T-cell (primary cell): ENCODE results near the gene QSER1. TPM values are rescaled to one million over a fixed set of nuclear protein-coding genes. Genes with fewer than 3 reads are reported as not detected.
"Not testable (repeated sequence)": the region's sequence is repeated elsewhere in the genome, so short reads cannot be mapped to it uniquely, and the experiment has no call there.

Experiments
- ATAC-seq, 4 experiments: fragments of 200-7000 bp in 3 of 4; fragments of 150-1000 bp in 1 of 4; cut with Tn5 transposase; replicated peaks in 1 of 4; 1 replicate in 3 of 4; 2 replicates in 1 of 4; pipeline ENCODE4 v1.10.0; 2021; ENCODE audit warnings: moderate library complexity in 3 of 4, mild to moderate bottlenecking in 2 of 4, moderate number of reproducible peaks in 1 of 4
- CTCF ChIA-PET, 2 donors: fragments of 300-600 bp; sonication (Branson Sonifier 250); formaldehyde crosslinking; loops; one replicate each; lab custom pipeline; 2022; ENCODE audit warnings: antibody characterized with exemption in 2 of 2; lab: Charles Lee
- POLR2A ChIA-PET, 2 donors: fragments of 300-600 bp; sonication (Branson Sonifier 250); formaldehyde crosslinking; loops; one replicate each; lab custom pipeline; 2022; ENCODE audit warnings: antibody characterized with exemption in 2 of 2; lab: Charles Lee
- DNase-seq, 35 experiments: peaks; one replicate each; pipeline versions ENCODE4 v3.0.0 to v3.0.0-alpha.2; 2013 to 2023
- H3K27ac ChIP-seq: one replicate; pipeline ENCODE4 v1.5.1; 2013; ENCODE audit warnings: low read length
- H3K27me3 ChIP-seq, 2 experiments: replicated peaks in 1 of 2; 1 replicate in 1 of 2; 2 replicates in 1 of 2; pipeline versions ENCODE4 v1.6.1 to v1.7.0; 2013; ENCODE audit warnings: low read length in 1 of 2, mixed read lengths in 1 of 2; ENCODE audit not compliant: control insufficient read depth in 2 of 2, insufficient read depth in 2 of 2; ENCODE audit errors: extremely low read depth in 1 of 2
- H3K36me3 ChIP-seq, 2 donors: 1 replicate in 1 of 2; 2 replicates in 1 of 2; pipeline versions ENCODE4 v1.6.1 to v1.7.0; 2013; ENCODE audit warnings: low read length in 1 of 2; ENCODE audit not compliant: control insufficient read depth in 2 of 2, insufficient read depth in 1 of 2; ENCODE audit errors: extremely low read depth in 1 of 2
- H3K4me1 ChIP-seq, 2 experiments: 1 replicate in 1 of 2; 2 replicates in 1 of 2; pipeline versions ENCODE4 v1.6.1 to v1.7.0; 2013; ENCODE audit warnings: low read length in 2 of 2, mixed read lengths in 1 of 2; ENCODE audit not compliant: insufficient read depth in 2 of 2, control insufficient read depth in 1 of 2; ENCODE audit errors: extremely low read depth in 1 of 2
- H3K4me3 ChIP-seq, 2 donors: 1 replicate in 1 of 2; 2 replicates in 1 of 2; pipeline versions ENCODE4 v1.5.1 to v1.7.0; 2013; ENCODE audit warnings: mild to moderate bottlenecking in 2 of 2, low read length in 1 of 2, moderate library complexity in 1 of 2; ENCODE audit not compliant: control insufficient read depth in 1 of 2; ENCODE audit errors: extremely low read depth in 1 of 2
- H3K9me3 ChIP-seq: 2 replicates; pipeline ENCODE4 v1.7.0; 2013
- H3K27ac Mint-ChIP-seq, 2 donors: one replicate each; pipeline ENCODE4 v1.8.0; 2020 to 2021; ENCODE audit warnings: mild to moderate bottlenecking in 2 of 2, mixed read lengths in 2 of 2
- H3K27me3 Mint-ChIP-seq, 2 donors: one replicate each; pipeline ENCODE4 v1.8.0; 2021 to 2022; ENCODE audit warnings: mixed read lengths in 2 of 2
- H3K36me3 Mint-ChIP-seq: one replicate; pipeline ENCODE4 v1.8.0; 2021; ENCODE audit warnings: mixed read lengths
- H3K4me1 Mint-ChIP-seq, 3 donors: one replicate each; pipeline ENCODE4 v1.8.0; 2020 to 2022; ENCODE audit warnings: mixed read lengths in 3 of 3, mild to moderate bottlenecking in 1 of 3
- H3K4me3 Mint-ChIP-seq, 3 donors: one replicate each; pipeline ENCODE4 v1.8.0; 2020 to 2022; ENCODE audit warnings: mild to moderate bottlenecking in 3 of 3, mixed read lengths in 3 of 3, moderate library complexity in 3 of 3
- H3K9me3 Mint-ChIP-seq, 3 donors: one replicate each; pipeline ENCODE4 v1.8.0; 2020 to 2022; ENCODE audit warnings: mixed read lengths in 3 of 3
- WGBS: methylation state at CpG from one replicate; pipeline ENCODE4 v1.1.5; 2013; ENCODE audit warnings: missing lambda C conversion rate; ENCODE audit not compliant: insufficient coverage; 5-methylcytosine and 5-hydroxymethylcytosine counted together
- total RNA-seq, 35 experiments: library from RNA in 6 of 35; stranded (reverse) in 6 of 35; fragments of 120-200 nt in 1 of 35; gene quantifications; one replicate each; pipeline versions ENCODE4 v1.2.1 to v1.2.4 and lab custom pipeline; 2013 to 2026

Gene QSER1
- total RNA-seq, 5 donors from 2014 or later (not counting 1 experiment from before 2014, with no cell fraction given): 11.9 to 14.1 (median 13.5) TPM

GRCh38 chr11:33021937-33022336 lies 129.3 kb downstream of the QSER1 start:
- no peak for DNase-seq
- Mint-ChIP-seq H3K27me3 (peaks cover 0 to 20% of the 10 kb centered on the region in 2 donors), H3K27ac (peak overlapping the region in 1 of 2 donors; percentile 81), H3K4me1 (peaks cover 17 to 22% (median 21%) of the 10 kb centered on the region in 3 donors), H3K36me3 (no peaks in the 10 kb centered on the region), H3K4me3 (no peak overlapping the region), H3K9me3 (no peaks in the 10 kb centered on the region)
- H3K27me3 ChIP-seq: peaks cover 0 to 3% of the 10 kb centered on the region in 2 experiments
- ATAC-seq: peak; percentile 34 to 68 (median 64)
- no CpG with 5 or more reads among the region's 1 CpG for WGBS
- peaks cover 0 to 5% of the 10 kb centered on the region in 2 experiments for H3K4me1 ChIP-seq
- no peaks in the 10 kb centered on the region for H3K36me3 ChIP-seq
- H3K9me3 ChIP-seq: no peaks in the 10 kb centered on the region
- CTCF ChIA-PET: interaction anchor here in 1 of 2 donors (0.8 to 1.5 kb wide), 4 partner anchors 10 to 43 kb away, joined by 3 to 4 read pairs (median 3); no protein-coding TSS in a partner anchor
- POLR2A ChIA-PET: interaction anchor here (0.6 to 0.9 kb wide), 4 partner anchors 13 to 151 kb away, joined by 3 to 5 read pairs (median 4); no protein-coding TSS in a partner anchor
- H3K27ac ChIP-seq: no peak overlapping the region
- H3K4me3 ChIP-seq: no peak overlapping the region

GRCh38 chr11:33025339-33025722 lies 132.7 kb downstream of the QSER1 start:
- ChIA-PET POLR2A (no interaction called here), CTCF (interaction anchor here (0.5 to 1.4 kb wide), 3 partner anchors 13 to 62 kb away, joined by 3 to 4 read pairs (median 3); no protein-coding TSS in a partner anchor)
- H3K4me1 Mint-ChIP-seq: peaks cover 11% of the 10 kb centered on the region in 3 donors
- DNase-seq (no peak), ATAC-seq (no peak)
- H3K4me3 Mint-ChIP-seq: no peak overlapping the region
- no peaks in the 10 kb centered on the region for H3K36me3 Mint-ChIP-seq
- H3K27ac Mint-ChIP-seq: no peak overlapping the region
- no CpG with 5 or more reads among the region's 3 CpGs for WGBS
- no peaks in the 10 kb centered on the region for H3K9me3 Mint-ChIP-seq
- Histone ChIP-seq H3K36me3 (no peaks in the 10 kb centered on the region), H3K9me3 (no peaks in the 10 kb centered on the region), H3K27me3 (no peaks in the 10 kb centered on the region), H3K4me1 (peaks cover 0 to 5% of the 10 kb centered on the region in 2 experiments), H3K4me3 (no peak overlapping the region), H3K27ac (no peak overlapping the region)
- H3K27me3 Mint-ChIP-seq: no peaks in the 10 kb centered on the region

- Mint-ChIP-seq H3K9me3 (no peaks in the 10 kb centered on the region), H3K36me3 (no peaks in the 10 kb centered on the region), H3K27me3 (peaks cover 0 to 6% of the 10 kb centered on the region in 2 donors), H3K4me3 (no peak overlapping the region), H3K4me1 (peaks cover under 1 to 1% (median under 1%) of the 10 kb centered on the region in 3 donors), H3K27ac (no peak overlapping the region)
- POLR2A ChIA-PET: no interaction called here
- H3K4me3 ChIP-seq: no peak overlapping the region
- H3K27me3 ChIP-seq: no peaks in the 10 kb centered on the region
- WGBS: no CpG with 5 or more reads among the region's 2 CpGs
- no peak for ATAC-seq
- H3K4me1 ChIP-seq: no peaks in the 10 kb centered on the region
- no peak for DNase-seq
- CTCF ChIA-PET: no interaction called here
- no peaks in the 10 kb centered on the region for H3K9me3 ChIP-seq
- H3K36me3 ChIP-seq: no peaks in the 10 kb centered on the region
- no peak overlapping the region for H3K27ac ChIP-seq
Observed at GRCh38 chr11:33027233-33027632, 134.6 kb downstream of the QSER1 start.

GRCh38 chr11:33027846-33028536 lies 135.4 kb downstream of the QSER1 start:
- DNase-seq: no peak
- WGBS: no CpG with 5 or more reads among the region's 4 CpGs
- Histone ChIP-seq H3K4me3 (no peak overlapping the region), H3K9me3 (no peaks in the 10 kb centered on the region), H3K27ac (no peak overlapping the region), H3K4me1 (no peaks in the 10 kb centered on the region), H3K36me3 (no peaks in the 10 kb centered on the region), H3K27me3 (no peaks in the 10 kb centered on the region)
- peaks cover 0 to 8% of the 10 kb centered on the region in 2 donors for H3K27me3 Mint-ChIP-seq
- CTCF ChIA-PET: no interaction called here
- H3K36me3 Mint-ChIP-seq: no peaks in the 10 kb centered on the region
- POLR2A ChIA-PET: interaction anchor here in 1 of 2 donors (0.6 kb wide), 1 partner anchor 97 kb away, joined by 4 read pairs; no protein-coding TSS in a partner anchor
- no peak overlapping the region for H3K27ac Mint-ChIP-seq
- H3K4me1 Mint-ChIP-seq: no peaks in the 10 kb centered on the region
- ATAC-seq: no peak
- H3K9me3 Mint-ChIP-seq: no peaks in the 10 kb centered on the region
- H3K4me3 Mint-ChIP-seq: no peak overlapping the region

GRCh38 chr11:33028537-33028914 lies 135.9 kb downstream of the QSER1 start:
- no peaks in the 10 kb centered on the region for H3K4me1 Mint-ChIP-seq
- peaks cover 0 to 8% of the 10 kb centered on the region in 2 donors for H3K27me3 Mint-ChIP-seq
- 80% methylated on average over 1 of the region's 2 CpGs for WGBS

GRCh38 chr11:33029218-33029617 lies 136.6 kb downstream of the QSER1 start:
- H3K9me3 Mint-ChIP-seq, H3K27me3 ChIP-seq, H3K27ac Mint-ChIP-seq, DNase-seq, H3K36me3 ChIP-seq, ATAC-seq, H3K9me3 ChIP-seq, H3K36me3 Mint-ChIP-seq, H3K4me3 Mint-ChIP-seq, H3K4me3 ChIP-seq, H3K27ac ChIP-seq, H3K4me1 Mint-ChIP-seq, H3K4me1 ChIP-seq: not testable (repeated sequence)
- WGBS: 100% methylated on average over 2 of the region's 6 CpGs
- ChIA-PET POLR2A (interaction anchor here in 1 of 2 donors (0.7 kb wide), 1 partner anchor 120 kb away, joined by 3 read pairs; no protein-coding TSS in a partner anchor), CTCF (interaction anchor here in 1 of 2 donors (0.6 to 0.7 kb wide), 3 partner anchors 36 to 706 kb away, joined by 3 to 7 read pairs (median 6); no protein-coding TSS in a partner anchor)
- H3K27me3 Mint-ChIP-seq: peaks cover 0 to 13% of the 10 kb centered on the region in 2 donors

More at GRCh38 chr11:33028537-33028914, 135.9 kb downstream of the QSER1 start:
- Histone ChIP-seq H3K27ac (no peak overlapping the region), H3K9me3 (no peaks in the 10 kb centered on the region), H3K4me3 (no peak overlapping the region), H3K27me3 (no peaks in the 10 kb centered on the region), H3K36me3 (no peaks in the 10 kb centered on the region), H3K4me1 (no peaks in the 10 kb centered on the region)
- CTCF ChIA-PET: no interaction called here
- no peak for DNase-seq
- Mint-ChIP-seq H3K4me3 (no peak overlapping the region), H3K9me3 (no peaks in the 10 kb centered on the region), H3K27ac (no peak overlapping the region), H3K36me3 (no peaks in the 10 kb centered on the region)
- POLR2A ChIA-PET: interaction anchor here (0.6 to 0.7 kb wide), 2 partner anchors 97 to 119 kb away, joined by 3 to 4 read pairs; no protein-coding TSS in a partner anchor
- ATAC-seq: no peak
